MM.1S (cell line): Measurements from ENCODE around the gene SYNE2.

Experiments used
- DNase-seq: peaks from one replicate; pipeline ENCODE4 v3.0.0-alpha.2; 2015
- H2AFZ ChIP-seq: fragments of 300-600 bp; sonication (generic); 2 replicates; pipeline ENCODE4 v1.6.0; 2016; ENCODE audit warnings: antibody characterized with exemption, low read length
- H3F3A ChIP-seq: fragments of 300-600 bp; sonication (generic); 2 replicates; pipeline ENCODE4 v1.6.1; 2016; ENCODE audit warnings: mild to moderate bottlenecking, antibody characterized with exemption, low read length, moderate library complexity, mixed read lengths; ENCODE audit not compliant: insufficient read depth
- H3K27ac ChIP-seq: fragments of 300-600 bp; sonication (generic); 2 replicates; pipeline ENCODE4 v1.5.1; 2016; ENCODE audit warnings: mild to moderate bottlenecking, low read length
- H3K27me3 ChIP-seq: fragments of 300-600 bp; sonication (generic); replicated peaks from 2 replicates; pipeline ENCODE4 v1.6.0; 2016; ENCODE audit warnings: low read length; ENCODE audit not compliant: insufficient read depth
- H3K36me3 ChIP-seq: fragments of 300-600 bp; sonication (generic); replicated peaks from 2 replicates; pipeline ENCODE4 v1.6.1; 2016; ENCODE audit warnings: mild to moderate bottlenecking, low read length, mixed read lengths; ENCODE audit not compliant: insufficient read depth
- H3K4me1 ChIP-seq: fragments of 300-600 bp; sonication (generic); 2 replicates; pipeline ENCODE4 v1.6.1; 2016; ENCODE audit warnings: low read length, mixed read lengths
- H3K4me2 ChIP-seq: fragments of 300-600 bp; sonication (generic); 2 replicates; pipeline ENCODE4 v1.6.0; 2016; ENCODE audit warnings: low read depth, low read length
- H3K4me3 ChIP-seq: fragments of 300-600 bp; sonication (generic); 2 replicates; pipeline ENCODE4 v1.5.1; 2016; ENCODE audit warnings: low read length, mixed read lengths
- H3K79me2 ChIP-seq: fragments of 300-600 bp; sonication (generic); 2 replicates; pipeline ENCODE4 v1.6.1; 2016; ENCODE audit warnings: mixed run types, low read length, mixed read lengths
- H3K9ac ChIP-seq: fragments of 300-600 bp; sonication (generic); 2 replicates; pipeline ENCODE4 v1.6.1; 2016; ENCODE audit warnings: low read length, mixed read lengths
- H3K9me2 ChIP-seq: fragments of 300-600 bp; sonication (generic); replicated peaks from 2 replicates; pipeline ENCODE4 v1.6.1; 2016; ENCODE audit warnings: mild to moderate bottlenecking, low read length, mixed read lengths; ENCODE audit not compliant: insufficient read depth
- H3K9me3 ChIP-seq: fragments of 300-600 bp; sonication (generic); replicated peaks from 2 replicates; pipeline ENCODE4 v1.6.1; 2016; ENCODE audit warnings: mild to moderate bottlenecking, low read length, mixed read lengths; ENCODE audit not compliant: insufficient read depth
- H4K20me1 ChIP-seq: fragments of 300-600 bp; sonication (generic); 2 replicates; pipeline ENCODE4 v1.6.1; 2016; ENCODE audit warnings: mild to moderate bottlenecking, low read length, moderate library complexity, mixed read lengths; ENCODE audit not compliant: insufficient read depth
- EZH2 ChIP-seq: fragments of 300-600 bp; sonication (generic); optimal IDR thresholded peaks from 2 replicates; pipeline ENCODE3; 2017; ENCODE audit warnings: low read depth, mild to moderate bottlenecking, antibody characterized with exemption, low read length, mixed read lengths
- EZH2phosphoT487 ChIP-seq: fragments of 300-600 bp; sonication (generic); IDR thresholded peaks from 2 replicates; pipeline ENCODE4 v1.6.1; 2018; ENCODE audit warnings: antibody characterized with exemption, low read length
- TF ChIP-seq, protein P1 (sequence below): fragments of 300-600 bp; sonication (generic); IDR thresholded peaks from 2 replicates; pipeline ENCODE4 v1.5.1; 2016; ENCODE audit warnings: antibody characterized with exemption, low read length, mixed read lengths

The SYNE2 gene

DNA sequence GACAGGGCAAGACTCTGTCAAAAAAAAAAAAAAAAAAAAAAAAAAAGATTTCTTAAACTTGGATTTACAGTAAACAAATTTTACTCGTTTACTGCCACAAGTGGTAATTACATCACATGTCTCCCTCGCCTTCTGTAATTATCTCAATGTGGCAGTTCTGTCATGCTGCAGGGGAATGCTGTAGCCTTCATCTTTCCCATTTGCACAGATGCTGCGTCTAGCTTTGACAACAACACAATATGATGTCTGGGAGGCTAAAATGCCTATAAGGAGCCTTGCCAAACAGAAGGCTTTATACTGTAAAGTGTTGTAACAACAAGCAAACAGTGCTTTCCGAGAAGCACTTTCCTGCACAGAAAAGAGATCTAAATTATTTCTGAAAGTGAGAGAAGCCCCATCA lies 392.7 kb downstream of the SYNE2 start:
- H3K4me2 ChIP-seq: no peak overlapping the region
- H3K9ac ChIP-seq: no peak overlapping the region
- no peaks in the 10 kb centered on the region for H3F3A ChIP-seq
- no peaks in the 10 kb centered on the region for H3K27me3 ChIP-seq
- H2AFZ ChIP-seq: no peak overlapping the region
- no peaks in the 10 kb centered on the region for H3K79me2 ChIP-seq
- no peaks in the 10 kb centered on the region for H3K4me1 ChIP-seq
- no peaks in the 10 kb centered on the region for H3K9me2 ChIP-seq
- TF ChIP-seq, protein P1, sequence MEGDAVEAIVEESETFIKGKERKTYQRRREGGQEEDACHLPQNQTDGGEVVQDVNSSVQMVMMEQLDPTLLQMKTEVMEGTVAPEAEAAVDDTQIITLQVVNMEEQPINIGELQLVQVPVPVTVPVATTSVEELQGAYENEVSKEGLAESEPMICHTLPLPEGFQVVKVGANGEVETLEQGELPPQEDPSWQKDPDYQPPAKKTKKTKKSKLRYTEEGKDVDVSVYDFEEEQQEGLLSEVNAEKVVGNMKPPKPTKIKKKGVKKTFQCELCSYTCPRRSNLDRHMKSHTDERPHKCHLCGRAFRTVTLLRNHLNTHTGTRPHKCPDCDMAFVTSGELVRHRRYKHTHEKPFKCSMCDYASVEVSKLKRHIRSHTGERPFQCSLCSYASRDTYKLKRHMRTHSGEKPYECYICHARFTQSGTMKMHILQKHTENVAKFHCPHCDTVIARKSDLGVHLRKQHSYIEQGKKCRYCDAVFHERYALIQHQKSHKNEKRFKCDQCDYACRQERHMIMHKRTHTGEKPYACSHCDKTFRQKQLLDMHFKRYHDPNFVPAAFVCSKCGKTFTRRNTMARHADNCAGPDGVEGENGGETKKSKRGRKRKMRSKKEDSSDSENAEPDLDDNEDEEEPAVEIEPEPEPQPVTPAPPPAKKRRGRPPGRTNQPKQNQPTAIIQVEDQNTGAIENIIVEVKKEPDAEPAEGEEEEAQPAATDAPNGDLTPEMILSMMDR: no peak
- TF ChIP-seq EZH2phosphoT487 (no peak), EZH2 (no peak)
- H3K27ac ChIP-seq: no peak overlapping the region
- H3K4me3 ChIP-seq: no peak overlapping the region
- H3K9me3 ChIP-seq: no peaks in the 10 kb centered on the region
- no peak for DNase-seq
- H3K36me3 ChIP-seq: no peaks in the 10 kb centered on the region
- no peaks in the 10 kb centered on the region for H4K20me1 ChIP-seq

DNA sequence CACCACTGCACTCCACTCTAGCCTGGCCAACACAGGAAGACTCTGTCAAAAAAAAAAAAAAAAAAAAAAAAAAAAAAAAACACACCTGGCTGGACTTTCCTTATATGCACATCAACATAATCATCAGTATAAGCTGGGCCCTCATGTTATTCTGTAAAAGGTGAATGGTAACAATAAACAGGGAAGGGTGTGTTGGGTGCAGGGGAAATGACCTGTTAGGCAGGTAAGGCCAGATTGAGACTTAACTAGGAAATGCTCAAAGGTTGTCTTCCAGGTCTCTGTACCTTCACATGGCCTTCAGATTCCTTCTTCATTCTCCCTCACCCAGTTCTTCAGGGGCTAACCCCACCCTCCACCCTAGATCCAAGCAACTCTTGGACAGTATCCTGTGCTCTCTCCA lies 393.9 kb downstream of the SYNE2 start:
- Histone ChIP-seq H3K4me3 (no peak overlapping the region), H3K36me3 (no peaks in the 10 kb centered on the region), H2AFZ (no peak overlapping the region), H4K20me1 (no peaks in the 10 kb centered on the region), H3K9me2 (no peaks in the 10 kb centered on the region), H3K79me2 (no peaks in the 10 kb centered on the region), H3K4me2 (no peak overlapping the region), H3K27ac (no peak overlapping the region), H3K4me1 (no peaks in the 10 kb centered on the region), H3K9ac (no peak overlapping the region), H3K9me3 (no peaks in the 10 kb centered on the region), H3F3A (no peaks in the 10 kb centered on the region), H3K27me3 (no peaks in the 10 kb centered on the region)
- TF ChIP-seq EZH2phosphoT487 (no peak), EZH2 (no peak)
- TF ChIP-seq, protein P1: no peak
- DNase-seq: no peak

DNA sequence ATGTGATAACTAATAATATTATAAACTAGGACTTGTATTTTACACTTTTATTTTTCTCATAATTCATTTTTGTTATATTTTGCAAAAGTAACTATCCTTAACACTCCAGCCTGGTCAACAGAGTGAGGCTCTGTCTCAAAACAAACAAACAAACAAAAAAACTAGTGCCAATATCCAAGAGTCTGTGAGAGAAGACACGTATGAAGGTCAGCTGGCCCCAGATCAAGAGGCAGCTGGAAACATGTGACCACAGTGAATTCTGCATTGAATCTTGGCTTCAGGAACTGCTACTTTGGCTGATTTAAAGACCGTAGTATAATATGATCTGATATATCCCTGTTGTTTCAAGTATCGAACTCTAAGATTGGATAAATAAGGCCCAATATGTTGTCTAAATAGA lies 394.4 kb downstream of the SYNE2 start:
- no peak overlapping the region for H3K4me2 ChIP-seq
- no peak for DNase-seq
- H3K27ac ChIP-seq: no peak overlapping the region
- no peak overlapping the region for H3K9ac ChIP-seq
- no peaks in the 10 kb centered on the region for H3K9me2 ChIP-seq
- no peaks in the 10 kb centered on the region for H3K4me1 ChIP-seq
- no peaks in the 10 kb centered on the region for H3F3A ChIP-seq
- no peaks in the 10 kb centered on the region for H3K27me3 ChIP-seq
- H3K9me3 ChIP-seq: no peaks in the 10 kb centered on the region
- no peaks in the 10 kb centered on the region for H3K36me3 ChIP-seq
- no peaks in the 10 kb centered on the region for H4K20me1 ChIP-seq
- no peaks in the 10 kb centered on the region for H3K79me2 ChIP-seq
- no peak for TF ChIP-seq EZH2phosphoT487
- TF ChIP-seq EZH2: no peak
- TF ChIP-seq, protein P1: no peak
- H3K4me3 ChIP-seq: no peak overlapping the region
- H2AFZ ChIP-seq: no peak overlapping the region

DNA sequence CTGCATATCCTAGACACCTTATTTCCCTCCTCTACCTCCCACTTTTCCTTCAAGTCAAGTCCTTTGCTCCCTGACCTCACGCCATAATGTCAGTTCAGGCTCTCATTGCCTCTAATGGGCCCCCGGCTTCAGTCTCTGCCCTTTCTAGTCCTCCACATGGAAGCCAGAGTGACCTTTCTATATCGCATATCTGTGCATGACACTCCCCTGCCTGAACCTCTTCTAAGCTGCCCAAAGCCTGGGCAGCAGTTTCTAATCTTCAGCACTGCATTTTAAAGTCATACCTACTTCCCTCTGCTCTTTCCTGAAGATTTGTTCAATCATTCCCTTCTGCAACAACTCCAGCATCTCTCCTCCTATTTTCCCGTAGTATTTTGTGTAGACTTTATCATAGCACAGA lies 395.9 kb downstream of the SYNE2 start:
- Histone ChIP-seq H3K9me2 (no peaks in the 10 kb centered on the region), H2AFZ (no peak overlapping the region), H3K27me3 (no peaks in the 10 kb centered on the region), H3K4me3 (no peak overlapping the region), H4K20me1 (no peaks in the 10 kb centered on the region), H3F3A (no peaks in the 10 kb centered on the region), H3K4me1 (no peaks in the 10 kb centered on the region), H3K27ac (no peak overlapping the region), H3K36me3 (no peaks in the 10 kb centered on the region), H3K9ac (no peak overlapping the region), H3K9me3 (no peaks in the 10 kb centered on the region), H3K79me2 (no peaks in the 10 kb centered on the region), H3K4me2 (no peak overlapping the region)
- TF ChIP-seq, protein P1: no peak
- no peak for TF ChIP-seq EZH2
- no peak for TF ChIP-seq EZH2phosphoT487
- DNase-seq: no peak
